GM06990 (cell line): Measurements from ENCODE around the gene EPYC.

ENCODE experiments used
- DNase-seq: peaks from one replicate; pipeline ENCODE4 v3.0.0-alpha.2; 2011; ENCODE audit not compliant: insufficient read length; ENCODE audit errors: extremely low read depth
- H3K27me3 ChIP-seq: replicated peaks from 2 replicates; pipeline ENCODE4 v1.6.0; 2011; ENCODE audit warnings: low read length; ENCODE audit not compliant: control insufficient read depth, insufficient read depth
- H3K36me3 ChIP-seq: 2 replicates; pipeline ENCODE4 v1.5.1; 2011; ENCODE audit warnings: low read length; ENCODE audit not compliant: control insufficient read depth, insufficient read depth
- H3K4me3 ChIP-seq: replicated peaks from 2 replicates; pipeline ENCODE4 v1.5.1; 2011; ENCODE audit warnings: low read depth, mild to moderate bottlenecking, control low read depth, low read length
- TF ChIP-seq, protein P1 (sequence below): IDR thresholded peaks from 2 replicates; pipeline ENCODE4 v1.5.1; 2011; ENCODE audit warnings: low read length, control low read depth, mild to moderate bottlenecking, inconsistent platforms; ENCODE audit not compliant: insufficient read depth, poor library complexity, severe bottlenecking

EPYC gene

DNA sequence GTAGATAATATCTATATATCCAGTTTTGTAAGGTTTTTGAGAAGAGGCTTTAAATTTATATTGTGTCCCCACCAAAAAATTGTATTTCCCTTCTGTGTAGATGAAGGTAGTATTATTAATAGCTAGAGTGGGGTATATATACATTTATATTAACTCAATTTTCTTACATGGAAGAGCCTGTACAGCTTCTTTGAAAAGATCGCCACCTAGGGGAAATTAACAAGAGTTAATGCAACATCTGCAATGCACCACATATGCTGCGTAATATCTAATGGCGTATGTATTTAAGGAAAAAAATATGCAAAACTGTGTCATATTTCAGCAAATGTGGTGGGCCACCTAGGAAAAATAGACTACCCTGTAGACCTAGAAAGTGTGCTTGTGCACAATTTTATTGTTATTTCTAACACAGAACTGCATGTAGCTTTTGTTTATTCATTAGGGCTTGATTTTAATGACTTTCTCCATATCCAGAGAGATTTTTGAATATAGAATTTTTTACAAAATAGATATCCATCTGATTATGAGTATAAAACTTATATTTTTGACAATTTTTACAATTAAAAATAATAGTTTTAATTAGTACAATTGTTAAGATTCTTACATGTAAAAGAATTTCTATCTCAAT lies 63.8 kb downstream of the EPYC start:
- no peak overlapping the region for H3K4me3 ChIP-seq
- H3K27me3 ChIP-seq = no peaks in the 10 kb centered on the region
- no peak for DNase-seq
- H3K36me3 ChIP-seq = no peaks in the 10 kb centered on the region
- TF ChIP-seq, protein P1, sequence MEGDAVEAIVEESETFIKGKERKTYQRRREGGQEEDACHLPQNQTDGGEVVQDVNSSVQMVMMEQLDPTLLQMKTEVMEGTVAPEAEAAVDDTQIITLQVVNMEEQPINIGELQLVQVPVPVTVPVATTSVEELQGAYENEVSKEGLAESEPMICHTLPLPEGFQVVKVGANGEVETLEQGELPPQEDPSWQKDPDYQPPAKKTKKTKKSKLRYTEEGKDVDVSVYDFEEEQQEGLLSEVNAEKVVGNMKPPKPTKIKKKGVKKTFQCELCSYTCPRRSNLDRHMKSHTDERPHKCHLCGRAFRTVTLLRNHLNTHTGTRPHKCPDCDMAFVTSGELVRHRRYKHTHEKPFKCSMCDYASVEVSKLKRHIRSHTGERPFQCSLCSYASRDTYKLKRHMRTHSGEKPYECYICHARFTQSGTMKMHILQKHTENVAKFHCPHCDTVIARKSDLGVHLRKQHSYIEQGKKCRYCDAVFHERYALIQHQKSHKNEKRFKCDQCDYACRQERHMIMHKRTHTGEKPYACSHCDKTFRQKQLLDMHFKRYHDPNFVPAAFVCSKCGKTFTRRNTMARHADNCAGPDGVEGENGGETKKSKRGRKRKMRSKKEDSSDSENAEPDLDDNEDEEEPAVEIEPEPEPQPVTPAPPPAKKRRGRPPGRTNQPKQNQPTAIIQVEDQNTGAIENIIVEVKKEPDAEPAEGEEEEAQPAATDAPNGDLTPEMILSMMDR = peak; percentile 62

DNA sequence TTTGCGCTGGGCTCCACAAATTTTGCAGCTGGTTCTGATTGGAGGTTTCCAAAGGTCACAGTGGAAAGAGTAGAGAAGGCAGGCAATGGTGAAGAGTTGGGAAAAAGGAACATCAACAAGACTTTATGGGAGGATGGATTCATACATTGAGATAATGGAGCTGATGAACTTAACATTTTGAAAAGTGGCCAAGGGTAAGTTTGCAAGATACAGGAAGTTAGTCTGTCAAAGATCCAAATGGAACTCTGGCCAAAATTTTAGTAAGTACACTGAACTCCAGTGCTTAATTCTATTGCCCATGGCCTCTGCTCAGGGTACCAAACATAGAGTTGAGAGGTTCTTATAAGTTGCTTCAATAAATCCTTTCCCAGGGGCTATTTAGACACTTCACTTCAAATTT lies 65.4 kb downstream of the EPYC start:
- H3K36me3 ChIP-seq = no peaks in the 10 kb centered on the region
- no peak overlapping the region for H3K4me3 ChIP-seq
- DNase-seq = no peak
- no peaks in the 10 kb centered on the region for H3K27me3 ChIP-seq
- TF ChIP-seq, protein P1 = no peak

- Histone ChIP-seq H3K4me3 (no peak overlapping the region), H3K36me3 (no peaks in the 10 kb centered on the region), H3K27me3 (no peaks in the 10 kb centered on the region)
- no peak for DNase-seq
- TF ChIP-seq, protein P1 = no peak
These were observed 66.3 kb downstream of the EPYC start for GRCh38 chr12:90938451-90938850.

DNA sequence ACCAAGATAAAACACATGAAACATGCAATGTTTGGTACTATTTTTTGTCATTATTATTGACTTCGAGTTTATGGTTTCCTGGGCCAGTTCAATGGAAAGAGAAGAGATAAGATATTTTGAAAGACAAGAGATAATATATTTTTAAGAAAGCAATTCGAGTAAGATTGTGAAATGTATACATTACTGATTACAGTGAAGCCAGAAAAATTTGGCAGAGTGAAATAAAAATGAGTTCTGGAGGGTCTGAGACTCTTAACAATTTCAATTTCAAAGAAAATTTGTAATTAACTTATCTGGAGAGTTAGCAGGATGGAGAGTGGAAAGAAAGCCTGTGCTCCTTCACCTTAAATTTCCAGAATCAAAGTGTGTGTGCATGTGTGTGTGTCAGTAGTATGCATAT lies 67.1 kb downstream of the EPYC start:
- Histone ChIP-seq H3K27me3 (no peaks in the 10 kb centered on the region), H3K36me3 (no peaks in the 10 kb centered on the region), H3K4me3 (no peak overlapping the region)
- TF ChIP-seq, protein P1 = no peak
- no peak for DNase-seq

DNA sequence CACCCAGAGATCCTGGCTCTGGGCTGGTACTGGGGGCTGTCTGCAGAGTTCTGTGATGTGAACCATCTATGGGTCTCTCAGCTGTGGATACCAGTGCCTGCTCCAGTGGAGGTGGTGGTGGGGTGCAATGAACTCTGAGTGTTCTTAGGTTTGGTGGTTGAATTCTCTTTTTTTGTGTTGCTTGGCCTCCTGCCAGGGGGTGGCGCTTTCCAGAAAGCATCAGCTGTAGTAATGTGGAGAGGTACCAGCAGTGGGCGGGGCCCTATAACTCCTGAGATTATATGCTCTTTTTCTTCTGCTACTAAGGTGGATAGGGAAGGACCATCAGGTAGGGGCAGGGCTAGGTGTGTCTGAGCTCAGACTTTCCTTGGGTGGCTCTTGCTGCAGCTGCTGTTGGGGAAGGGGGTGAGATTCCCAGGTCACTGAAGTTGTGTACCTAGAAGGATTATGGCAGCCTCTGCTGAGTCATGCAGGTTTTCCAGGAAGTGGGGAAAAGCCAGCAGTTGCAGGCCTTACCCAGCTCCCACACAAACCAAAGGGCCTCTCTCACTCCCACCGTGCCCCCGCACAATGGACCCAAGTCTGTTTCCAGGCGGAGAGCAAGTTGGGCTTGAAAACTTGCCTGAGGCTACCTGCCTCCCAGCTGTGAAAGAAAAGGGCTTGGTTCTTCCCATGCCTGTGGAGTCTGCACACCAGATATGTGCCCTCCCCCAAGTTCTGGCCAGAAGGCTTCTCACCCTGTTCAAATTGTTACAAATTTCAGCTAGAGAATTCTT lies 68.4 kb downstream of the EPYC start:
- no peaks in the 10 kb centered on the region for H3K36me3 ChIP-seq
- DNase-seq = no peak
- no peak overlapping the region for H3K4me3 ChIP-seq
- H3K27me3 ChIP-seq = no peaks in the 10 kb centered on the region
- TF ChIP-seq, protein P1 = no peak
